RWPE1 (cell line): ENCODE data around the gene ZNF598.

Experiments
- CTCF ChIA-PET: fragments of 350-600 bp; sonication (Branson Sonifier 250); formaldehyde crosslinking; extraction: SDS; loops from one replicate; lab custom pipeline; 2021; lab: Yijun Ruan, JAX
- POLR2A ChIA-PET: fragments of 400-600 bp; formaldehyde crosslinking; extraction: SDS; loops from one replicate; lab custom pipeline; 2020; ENCODE audit warnings: antibody characterized with exemption; ENCODE audit not compliant: low non-redundant PET; lab: Yijun Ruan, JAX
- DNase-seq: peaks from one replicate; pipeline ENCODE4 v3.0.0; 2012; ENCODE audit warnings: low spot score
- H3K27ac ChIP-seq: fragments of 450-650 bp; 2 replicates; pipeline ENCODE4 v1.5.1; 2017
- CTCF ChIP-seq: fragments of 450-650 bp; conservative IDR thresholded peaks from 2 replicates; pipeline ENCODE4 v1.5.1; 2017; ENCODE audit warnings: low read depth, mild to moderate bottlenecking

Gene ZNF598

GRCh38 chr16:1983544-1984346 is 25.9 kb downstream of the ZNF598 start, which contains the start of gene GFER:
Gene GFER, plus strand, starts transcription at chr16:1984193. Its CDS starts 26 bp downstream, at chr16:1984219.
- peak within 1 kb of the TSS; percentile 73 for H3K27ac ChIP-seq
- ChIA-PET POLR2A (interaction anchor here (0.6 to 0.7 kb wide), 2 partner anchors 18 to 57 kb away, joined by 3 read pairs; no protein-coding TSS in a partner anchor), CTCF (interaction anchor here (0.6 to 1.6 kb wide), 3 partner anchors 39 to 1201 kb away, joined by 3 to 4 read pairs (median 3); no protein-coding TSS in a partner anchor)
- TF ChIP-seq CTCF: peak; percentile 40
- peak; percentile 93 for DNase-seq

GRCh38 chr16:1982991-1983543 is 26.6 kb downstream of the ZNF598 start:
- ChIA-PET CTCF (interaction anchor here (0.7 kb wide), 1 partner anchor 20 kb away, joined by 3 read pairs; no protein-coding TSS in a partner anchor), POLR2A (no interaction called here)
- no peak for DNase-seq
- TF ChIP-seq CTCF: no peak
- H3K27ac ChIP-seq: peak overlapping the region; percentile 73

DNA sequence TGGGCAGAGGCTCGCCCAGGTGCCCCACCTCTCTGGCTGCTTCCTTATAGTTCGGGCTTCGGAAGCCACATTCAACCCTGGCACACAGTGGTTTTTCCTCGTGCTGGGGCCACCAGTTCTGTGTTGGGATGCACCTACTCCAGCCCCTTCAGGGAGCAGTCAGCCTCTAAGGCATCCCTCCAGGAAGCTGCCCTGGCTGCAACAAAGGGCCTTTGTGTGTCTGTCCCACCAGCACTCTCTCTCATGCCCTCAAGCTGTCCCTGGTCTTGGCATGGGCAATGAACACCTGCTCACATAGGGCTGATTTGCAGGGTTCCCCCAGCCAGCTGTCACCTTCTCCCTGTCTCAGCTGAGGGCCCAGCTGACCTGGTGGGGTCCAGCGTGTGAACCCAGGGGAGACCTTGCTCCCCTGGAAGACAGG is 27.6 kb downstream of the ZNF598 start:
- CTCF ChIA-PET: interaction anchor here (0.7 kb wide), 1 partner anchor 21 kb away, joined by 3 read pairs; no protein-coding TSS in a partner anchor
- no peak for DNase-seq
- TF ChIP-seq CTCF: no peak
- POLR2A ChIA-PET: no interaction called here
- H3K27ac ChIP-seq: peak overlapping the region; percentile 49

DNA sequence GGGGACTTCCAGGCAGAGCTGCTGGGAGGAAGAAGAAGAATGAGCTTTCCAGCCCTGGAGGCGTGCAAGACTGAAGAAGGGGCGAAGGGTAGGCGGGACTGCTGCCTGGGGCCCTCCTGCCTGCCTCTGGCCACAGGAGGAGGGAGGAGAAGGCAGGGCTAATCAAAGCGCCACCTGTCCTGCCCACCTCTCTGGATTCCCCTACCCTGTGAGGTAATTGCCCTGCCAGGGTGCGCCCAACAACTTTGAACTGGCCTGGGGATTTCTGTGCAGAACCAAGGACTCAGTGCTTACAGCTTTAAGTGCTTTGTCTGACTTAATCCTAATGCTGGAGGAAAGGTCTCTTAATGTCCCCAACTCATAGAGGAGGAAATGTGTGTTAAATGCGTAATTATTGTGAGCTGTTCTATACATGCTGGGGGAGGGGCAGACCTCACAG is 28.2 kb downstream of the ZNF598 start, which contains the start of gene NOXO1:
Gene NOXO1, minus strand, starts transcription at position 72 of the 439 bp plus-strand sequence. CDS start 290 bp downstream, outside the sequence.
- no peak for TF ChIP-seq CTCF
- CTCF ChIA-PET: interaction anchor here (0.6 kb wide), 1 partner anchor 491 kb away, joined by 3 read pairs; no protein-coding TSS in a partner anchor
- POLR2A ChIA-PET: interaction anchor here (0.6 kb wide), 2 partner anchors 36 to 37 kb away, joined by 3 to 5 read pairs; no protein-coding TSS in a partner anchor
- H3K27ac ChIP-seq: peak within 1 kb of the TSS; percentile 74
- DNase-seq: no peak

- POLR2A ChIA-PET: interaction anchor here (0.6 kb wide), 1 partner anchor 37 kb away, joined by 3 read pairs; no protein-coding TSS in a partner anchor
- no peak for DNase-seq
- H3K27ac ChIP-seq: no peak overlapping the region; the same call in 1 of the 2 replicates
- CTCF ChIA-PET: no interaction called here
- no peak for TF ChIP-seq CTCF
These were observed 28.9 kb downstream of the ZNF598 start for GRCh38 chr16:1980770-1981087.

DNA sequence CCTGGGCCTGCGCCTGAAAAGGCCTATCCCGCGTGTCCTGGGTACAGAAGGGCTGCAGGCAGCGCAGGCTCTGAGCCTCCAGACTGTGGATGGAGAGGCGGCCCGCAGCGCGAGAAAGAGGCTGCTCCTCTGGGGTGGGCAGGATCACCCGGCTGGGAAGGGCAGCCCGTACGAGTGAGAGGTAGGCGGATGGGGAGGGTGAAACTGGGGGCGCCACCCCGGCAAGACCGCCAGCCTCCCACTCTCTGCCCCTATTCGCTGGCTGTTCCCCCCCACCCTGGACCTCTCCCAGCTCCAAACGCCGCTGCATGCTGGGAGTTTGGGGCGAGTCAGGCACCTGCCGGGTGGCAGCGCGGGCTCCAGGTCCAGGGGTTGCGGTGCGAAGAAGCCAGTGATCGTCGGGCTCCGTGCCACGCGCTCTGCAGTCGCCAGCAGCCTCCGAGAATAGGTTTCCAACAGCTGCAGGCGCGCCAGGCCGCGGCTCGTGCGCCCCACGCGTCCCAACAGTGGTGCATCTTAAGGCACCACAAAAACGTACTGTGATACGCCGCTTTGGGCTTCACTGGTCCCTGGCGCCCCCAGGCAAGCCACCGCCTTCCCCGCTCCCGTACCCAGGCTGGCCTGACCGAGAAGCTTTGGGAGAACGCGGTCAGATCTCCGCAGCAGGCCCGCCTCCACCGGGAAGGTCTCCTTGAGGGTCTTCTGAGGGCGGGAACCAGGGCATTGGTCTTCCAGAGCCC is 29.4 kb downstream of the ZNF598 start:
- POLR2A ChIA-PET: no interaction called here
- H3K27ac ChIP-seq: peak overlapping the region; percentile 74
- no peak for TF ChIP-seq CTCF
- CTCF ChIA-PET: no interaction called here
- no peak for DNase-seq
